WTC11 (cell line): ENCODE results near the gene TSHZ3. TPM values are rescaled to one million over a fixed set of nuclear protein-coding genes. Genes with fewer than 3 reads are reported as not detected.
A peak's percentile ranks its signal among the peaks of the same experiment; 100 is the strongest.

ENCODE experiments used
- ATAC-seq: fragments of 200-7000 bp; cut with Tn5 transposase; 2 replicates; pipeline ENCODE4 v1.10.0; 2021; ENCODE audit warnings: mild to moderate bottlenecking, moderate library complexity
- CTCF ChIA-PET: fragments of 300-600 bp; sonication (Branson Sonifier 250); formaldehyde crosslinking; loops from one replicate; lab custom pipeline; 2021; ENCODE audit warnings: antibody characterized with exemption; lab: Charles Lee
- POLR2A ChIA-PET: fragments of 350-600 bp; sonication (Branson Sonifier 250); formaldehyde crosslinking; loops from one replicate; lab custom pipeline; 2021; ENCODE audit warnings: antibody characterized with exemption; lab: Charles Lee
- DNase-seq: peaks from one replicate; pipeline ENCODE4 v3.0.0; 2021; ENCODE audit warnings: low spot score
- H3K27ac Mint-ChIP-seq: 2 replicates; pipeline ENCODE4 v1.8.0; 2021; ENCODE audit warnings: mixed read lengths
- H3K27me3 Mint-ChIP-seq: 2 replicates; pipeline ENCODE4 v1.8.0; 2021; ENCODE audit warnings: low read depth, mild to moderate bottlenecking, moderate library complexity, mixed read lengths
- H3K36me3 Mint-ChIP-seq: 2 replicates; pipeline ENCODE4 v1.8.0; 2021; ENCODE audit warnings: mixed read lengths
- H3K4me1 Mint-ChIP-seq: 2 replicates; pipeline ENCODE4 v1.8.0; 2022; ENCODE audit warnings: mixed read lengths
- H3K4me3 Mint-ChIP-seq: 2 replicates; pipeline ENCODE4 v1.8.0; 2021; ENCODE audit warnings: mild to moderate bottlenecking, moderate library complexity, mixed read lengths
- H3K9me3 Mint-ChIP-seq: 2 replicates; pipeline ENCODE4 v1.8.0; 2021; ENCODE audit warnings: mixed read lengths
- ESRRA ChIP-seq: sonication (generic); formaldehyde crosslinking; IDR thresholded peaks from 2 replicates; pipeline ENCODE4 v1.8.1; 2022; ENCODE audit warnings: mild to moderate bottlenecking, missing genetic modification reagents, borderline replicate concordance
- ETV6 ChIP-seq: sonication (generic); formaldehyde crosslinking; IDR thresholded peaks from 2 replicates; pipeline ENCODE4 v1.8.1; 2022; ENCODE audit warnings: mild to moderate bottlenecking, missing genetic modification reagents
- JAZF1 ChIP-seq: fragments of 250-450 bp; sonication (Bioruptor Pico); IDR thresholded peaks from 2 replicates; pipeline ENCODE4 v1.9.0; 2021; ENCODE audit warnings: moderate library complexity, mild to moderate bottlenecking, inconsistent platforms
- MYBL2 ChIP-seq: sonication (generic); formaldehyde crosslinking; IDR thresholded peaks from 2 replicates; pipeline ENCODE4 v1.8.1; 2023; ENCODE audit warnings: mild to moderate bottlenecking, moderate library complexity, missing genetic modification reagents
- NR2C2 ChIP-seq: sonication (generic); formaldehyde crosslinking; IDR thresholded peaks from 2 replicates; pipeline ENCODE4 v1.8.0; 2022; ENCODE audit warnings: mild to moderate bottlenecking, missing genetic modification reagents
- PRRX2 ChIP-seq: fragments of 250-450 bp; sonication (Bioruptor Pico); IDR thresholded peaks from 2 replicates; pipeline ENCODE4 v1.8.0; 2021; ENCODE audit warnings: mild to moderate bottlenecking
- RELA ChIP-seq: sonication (generic); formaldehyde crosslinking; IDR thresholded peaks from 2 replicates; pipeline ENCODE4 v1.8.1; 2022; ENCODE audit warnings: missing genetic modification reagents, mild to moderate bottlenecking, borderline replicate concordance
- RORB ChIP-seq: fragments of 250-450 bp; sonication (Bioruptor Pico); IDR thresholded peaks from 2 replicates; pipeline ENCODE4 v1.9.0; 2021; ENCODE audit warnings: mild to moderate bottlenecking
- TCF7 ChIP-seq: sonication (generic); formaldehyde crosslinking; IDR thresholded peaks from 2 replicates; pipeline ENCODE4 v1.8.0; 2022; ENCODE audit warnings: mild to moderate bottlenecking, low read depth, missing genetic modification reagents, moderate library complexity
- ZNF121 ChIP-seq: sonication (generic); formaldehyde crosslinking; IDR thresholded peaks from 2 replicates; pipeline ENCODE4 v1.8.0; 2023; ENCODE audit warnings: missing genetic modification reagents
- ZNF138 ChIP-seq: sonication (generic); formaldehyde crosslinking; conservative IDR thresholded peaks from 2 replicates; pipeline ENCODE4 v1.8.1; 2022; ENCODE audit warnings: mild to moderate bottlenecking, moderate library complexity, missing genetic modification reagents
- ZNF232 ChIP-seq: sonication (generic); formaldehyde crosslinking; IDR thresholded peaks from 2 replicates; pipeline ENCODE4 v1.8.0; 2022; ENCODE audit warnings: mild to moderate bottlenecking, missing genetic modification reagents
- ZNF317 ChIP-seq: sonication (generic); formaldehyde crosslinking; IDR thresholded peaks from 2 replicates; pipeline ENCODE4 v1.8.1; 2023; ENCODE audit warnings: low read depth, mild to moderate bottlenecking, moderate library complexity, missing genetic modification reagents, borderline replicate concordance
- ZNF423 ChIP-seq: fragments of 250-450 bp; sonication (Bioruptor Pico); IDR thresholded peaks from 2 replicates; pipeline ENCODE4 v2.1.2; 2022; ENCODE audit warnings: mild to moderate bottlenecking, moderate library complexity
- ZNF671 ChIP-seq: fragments of 250-450 bp; sonication (Bioruptor Pico); IDR thresholded peaks from 2 replicates; pipeline ENCODE4 v1.8.0; 2021; ENCODE audit warnings: mild to moderate bottlenecking
- total RNA-seq: library from RNA; stranded (reverse); gene quantifications from 3 replicates; pipeline ENCODE4 v1.2.3, GENCODE V29; 2021
- TF ChIP-seq, protein P1 (sequence below): fragments of 250-450 bp; sonication (Bioruptor Pico); conservative IDR thresholded peaks from 2 replicates; pipeline ENCODE4 v1.9.0; 2021; ENCODE audit warnings: mild to moderate bottlenecking
- TF ChIP-seq, protein P2 (sequence below): sonication (generic); formaldehyde crosslinking; IDR thresholded peaks from 2 replicates; pipeline ENCODE4 v1.8.0; 2022; ENCODE audit warnings: mild to moderate bottlenecking, missing genetic modification reagents
- TF ChIP-seq, protein P3 (sequence below): sonication (generic); formaldehyde crosslinking; IDR thresholded peaks from 2 replicates; pipeline ENCODE4 v1.8.1; 2022; ENCODE audit warnings: mild to moderate bottlenecking, missing genetic modification reagents, moderate library complexity, borderline replicate concordance
- TF ChIP-seq, protein P4 (sequence below): sonication (generic); formaldehyde crosslinking; IDR thresholded peaks from 2 replicates; pipeline ENCODE4 v1.8.0; 2022; ENCODE audit warnings: mild to moderate bottlenecking, missing genetic modification reagents
- TF ChIP-seq, protein P5 (sequence below): fragments of 200-600 bp; IDR thresholded peaks from 2 replicates; pipeline ENCODE4 v1.8.0; 2022; ENCODE audit warnings: antibody characterized with exemption

TSHZ3 gene
- total RNA-seq, 1 experiment from 2014 or later = 21.4 TPM

DNA sequence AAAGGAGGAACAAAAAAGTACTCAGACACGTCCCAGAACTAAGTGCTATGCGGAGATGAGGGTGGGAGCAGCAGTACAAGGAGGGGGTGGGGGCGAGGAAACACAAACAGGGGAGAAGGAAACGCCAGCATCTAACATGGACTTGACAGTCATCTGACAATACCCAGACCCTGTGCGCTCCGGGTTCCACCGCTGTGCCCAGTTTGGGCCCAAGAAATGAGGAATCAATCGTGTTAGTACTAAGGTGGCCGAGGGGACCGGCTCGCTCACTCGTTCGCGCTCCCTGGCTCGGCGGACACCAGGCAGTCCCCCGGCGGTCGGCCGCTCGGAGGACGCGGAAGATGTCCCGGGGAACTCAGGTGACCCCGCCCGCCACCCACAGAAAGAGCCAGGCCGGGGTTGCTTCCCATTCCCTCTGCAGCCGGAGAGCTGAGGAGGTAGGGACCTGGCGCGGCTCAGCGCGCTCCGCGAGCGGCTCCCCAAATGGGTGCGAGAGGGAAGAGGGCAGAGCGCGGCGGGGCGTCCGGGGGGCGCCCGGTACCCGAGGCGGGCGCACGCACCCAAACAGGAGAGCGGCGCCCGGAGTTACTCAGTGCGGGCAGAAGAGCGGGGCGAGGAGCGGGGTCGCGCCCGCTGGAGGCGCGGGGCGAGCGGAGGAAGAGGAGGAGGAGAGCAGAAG, 616 bp downstream of the TSHZ3 start (continued):
- TF ChIP-seq, protein P1, sequence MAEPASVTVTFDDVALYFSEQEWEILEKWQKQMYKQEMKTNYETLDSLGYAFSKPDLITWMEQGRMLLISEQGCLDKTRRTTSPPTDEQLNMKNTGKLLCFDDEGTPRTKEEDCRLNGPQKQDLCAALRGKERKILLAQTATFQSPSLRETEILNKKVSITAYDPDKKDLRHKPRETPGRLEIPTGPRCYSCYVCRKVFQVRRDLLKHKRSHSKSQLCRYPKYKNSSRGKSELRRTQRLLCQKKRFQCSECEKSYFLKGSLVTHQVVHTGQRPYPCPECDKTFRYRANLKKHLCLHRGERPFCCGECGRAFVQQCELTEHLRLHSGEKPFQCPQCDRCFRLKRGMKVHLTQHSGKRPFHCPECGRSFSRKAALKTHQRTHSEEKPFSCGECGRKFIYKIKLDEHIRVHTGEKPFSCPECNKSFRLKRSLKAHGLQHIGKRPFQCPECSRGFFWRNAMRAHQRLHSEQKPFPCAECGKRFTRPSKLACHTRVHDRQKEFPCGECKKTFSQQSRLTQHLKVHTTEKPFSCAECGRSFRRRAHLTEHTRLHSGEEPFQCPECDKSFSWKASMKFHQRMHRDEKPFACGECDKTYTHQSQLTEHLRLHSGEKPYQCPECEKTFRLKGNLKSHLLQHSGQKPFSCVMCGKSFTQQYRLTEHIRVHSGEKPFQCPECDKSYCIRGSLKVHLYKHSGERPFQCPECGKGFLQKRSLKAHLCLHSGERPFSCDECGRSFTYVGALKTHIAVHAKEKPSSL (CRISPR knock-in tag) = no peak
- TF ChIP-seq TCF7 = no peak
- no peak for TF ChIP-seq ZNF671 (CRISPR knock-in tag)
- TF ChIP-seq NR2C2 (CRISPR knock-in tag) = no peak
- 0 out of 2 replicates have a peak, but pooled peaks have one; percentile 5 for TF ChIP-seq ZNF423
- 0 out of 2 replicates have a peak, but pooled peaks have one; percentile 53 for TF ChIP-seq ETV6 (CRISPR knock-in tag)
- TF ChIP-seq, protein P2, sequence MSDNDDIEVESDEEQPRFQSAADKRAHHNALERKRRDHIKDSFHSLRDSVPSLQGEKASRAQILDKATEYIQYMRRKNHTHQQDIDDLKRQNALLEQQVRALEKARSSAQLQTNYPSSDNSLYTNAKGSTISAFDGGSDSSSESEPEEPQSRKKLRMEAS (CRISPR knock-in tag) = no peak
- TF ChIP-seq, protein P3, sequence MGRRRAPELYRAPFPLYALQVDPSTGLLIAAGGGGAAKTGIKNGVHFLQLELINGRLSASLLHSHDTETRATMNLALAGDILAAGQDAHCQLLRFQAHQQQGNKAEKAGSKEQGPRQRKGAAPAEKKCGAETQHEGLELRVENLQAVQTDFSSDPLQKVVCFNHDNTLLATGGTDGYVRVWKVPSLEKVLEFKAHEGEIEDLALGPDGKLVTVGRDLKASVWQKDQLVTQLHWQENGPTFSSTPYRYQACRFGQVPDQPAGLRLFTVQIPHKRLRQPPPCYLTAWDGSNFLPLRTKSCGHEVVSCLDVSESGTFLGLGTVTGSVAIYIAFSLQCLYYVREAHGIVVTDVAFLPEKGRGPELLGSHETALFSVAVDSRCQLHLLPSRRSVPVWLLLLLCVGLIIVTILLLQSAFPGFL (CRISPR knock-in tag) = no peak
- TF ChIP-seq ZNF232 (CRISPR knock-in tag) = no peak
- TF ChIP-seq PRRX2 (CRISPR knock-in tag) = no peak
- TF ChIP-seq, protein P4, sequence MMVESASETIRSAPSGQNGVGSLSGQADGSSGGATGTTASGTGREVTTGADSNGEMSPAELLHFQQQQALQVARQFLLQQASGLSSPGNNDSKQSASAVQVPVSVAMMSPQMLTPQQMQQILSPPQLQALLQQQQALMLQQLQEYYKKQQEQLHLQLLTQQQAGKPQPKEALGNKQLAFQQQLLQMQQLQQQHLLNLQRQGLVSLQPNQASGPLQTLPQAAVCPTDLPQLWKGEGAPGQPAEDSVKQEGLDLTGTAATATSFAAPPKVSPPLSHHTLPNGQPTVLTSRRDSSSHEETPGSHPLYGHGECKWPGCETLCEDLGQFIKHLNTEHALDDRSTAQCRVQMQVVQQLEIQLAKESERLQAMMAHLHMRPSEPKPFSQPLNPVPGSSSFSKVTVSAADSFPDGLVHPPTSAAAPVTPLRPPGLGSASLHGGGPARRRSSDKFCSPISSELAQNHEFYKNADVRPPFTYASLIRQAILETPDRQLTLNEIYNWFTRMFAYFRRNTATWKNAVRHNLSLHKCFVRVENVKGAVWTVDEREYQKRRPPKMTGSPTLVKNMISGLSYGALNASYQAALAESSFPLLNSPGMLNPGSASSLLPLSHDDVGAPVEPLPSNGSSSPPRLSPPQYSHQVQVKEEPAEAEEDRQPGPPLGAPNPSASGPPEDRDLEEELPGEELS (CRISPR knock-in tag) = peak; percentile 58; the same call in 1 of the 2 replicates
- no peak for TF ChIP-seq RELA (CRISPR knock-in tag)
- TF ChIP-seq ZNF138 (CRISPR knock-in tag) = no peak

DNA sequence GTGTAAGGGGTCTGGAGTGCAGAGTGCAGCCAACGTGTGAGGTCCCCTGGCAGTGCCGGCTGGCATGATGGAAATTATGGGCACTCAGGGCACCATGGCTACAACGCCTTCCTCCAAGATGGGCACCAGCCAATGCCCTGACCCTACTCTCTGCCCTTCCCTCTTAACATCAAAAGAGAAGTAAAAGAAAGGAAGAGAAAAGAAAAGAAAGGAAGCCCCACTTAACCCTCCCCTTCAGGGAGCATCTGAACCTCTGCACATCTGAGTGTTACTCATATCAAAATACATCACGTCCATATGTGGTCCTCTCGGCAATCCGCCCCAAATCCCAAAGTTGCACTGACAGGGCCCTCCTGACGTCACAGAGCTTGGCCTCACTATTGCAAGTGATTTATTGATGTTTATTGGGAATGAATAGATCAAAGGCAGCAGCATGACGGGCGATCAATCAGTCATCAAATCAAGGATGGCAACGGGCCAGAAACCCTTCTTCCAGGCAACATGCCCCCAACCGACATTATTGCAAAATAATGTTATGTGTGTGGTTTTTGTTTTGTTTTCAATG, 1.3 kb downstream of the TSHZ3 start:
- peaks cover 65% of the 10 kb centered on the region for H3K4me1 Mint-ChIP-seq
- ChIA-PET POLR2A (interaction anchor here (0.7 kb wide), 1 partner anchor 450 kb away, joined by 6 read pairs; no protein-coding TSS in a partner anchor), CTCF (interaction anchor here (2.3 kb wide), 1 partner anchor 9 kb away, joined by 9 read pairs; no protein-coding TSS in a partner anchor)
- DNase-seq = no peak
- H3K36me3 Mint-ChIP-seq = peaks cover 5% of the 10 kb centered on the region; the same call in 1 of the 2 replicates
- H3K27ac Mint-ChIP-seq = no peak overlapping the region
- peak overlapping the region; percentile 91 for H3K4me3 Mint-ChIP-seq
- TF ChIP-seq NR2C2 (CRISPR knock-in tag) = no peak
- TF ChIP-seq ZNF317 = no peak
- TF ChIP-seq ESRRA (CRISPR knock-in tag) = no peak
- TF ChIP-seq, protein P2 (CRISPR knock-in tag) = no peak
- TF ChIP-seq, protein P5, sequence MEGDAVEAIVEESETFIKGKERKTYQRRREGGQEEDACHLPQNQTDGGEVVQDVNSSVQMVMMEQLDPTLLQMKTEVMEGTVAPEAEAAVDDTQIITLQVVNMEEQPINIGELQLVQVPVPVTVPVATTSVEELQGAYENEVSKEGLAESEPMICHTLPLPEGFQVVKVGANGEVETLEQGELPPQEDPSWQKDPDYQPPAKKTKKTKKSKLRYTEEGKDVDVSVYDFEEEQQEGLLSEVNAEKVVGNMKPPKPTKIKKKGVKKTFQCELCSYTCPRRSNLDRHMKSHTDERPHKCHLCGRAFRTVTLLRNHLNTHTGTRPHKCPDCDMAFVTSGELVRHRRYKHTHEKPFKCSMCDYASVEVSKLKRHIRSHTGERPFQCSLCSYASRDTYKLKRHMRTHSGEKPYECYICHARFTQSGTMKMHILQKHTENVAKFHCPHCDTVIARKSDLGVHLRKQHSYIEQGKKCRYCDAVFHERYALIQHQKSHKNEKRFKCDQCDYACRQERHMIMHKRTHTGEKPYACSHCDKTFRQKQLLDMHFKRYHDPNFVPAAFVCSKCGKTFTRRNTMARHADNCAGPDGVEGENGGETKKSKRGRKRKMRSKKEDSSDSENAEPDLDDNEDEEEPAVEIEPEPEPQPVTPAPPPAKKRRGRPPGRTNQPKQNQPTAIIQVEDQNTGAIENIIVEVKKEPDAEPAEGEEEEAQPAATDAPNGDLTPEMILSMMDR = no peak
- TF ChIP-seq MYBL2 (CRISPR knock-in tag) = no peak
- TF ChIP-seq ZNF121 (CRISPR knock-in tag) = no peak
- TF ChIP-seq JAZF1 (CRISPR knock-in tag) = no peak
- TF ChIP-seq RORB (CRISPR knock-in tag) = no peak
- no peaks in the 10 kb centered on the region for H3K9me3 Mint-ChIP-seq
- peaks cover 29% of the 10 kb centered on the region for H3K27me3 Mint-ChIP-seq
- no peak for ATAC-seq
